SK-N-SH treated with all-trans-retinoic acid at 6 μM for 48 hours (cell line): Measurements from ENCODE around the gene DIP2B.
"Not testable (repeated sequence)": the region's sequence is repeated elsewhere in the genome, so short reads cannot be mapped to it uniquely, and the experiment has no call there.

ENCODE experiments used
- ATAC-seq: fragments of 200-7000 bp; cut with Tn5 transposase; 3 replicates; pipeline ENCODE4 v1.9.1; 2020; ENCODE audit warnings: mild to moderate bottlenecking, moderate library complexity
- ARNTL ChIP-seq: fragments of 450-650 bp; formaldehyde crosslinking; IDR thresholded peaks from 2 replicates; pipeline ENCODE4 v1.5.0; 2020; ENCODE audit warnings: low read depth, mild to moderate bottlenecking, moderate library complexity, borderline replicate concordance
- BACH2 ChIP-seq: fragments of 250-450 bp; sonication (Bioruptor Pico); IDR thresholded peaks from 2 replicates; pipeline ENCODE4 v1.9.0; 2021; ENCODE audit warnings: mild to moderate bottlenecking, borderline replicate concordance
- CSRNP3 ChIP-seq: fragments of 250-450 bp; sonication (Bioruptor Pico); IDR thresholded peaks from 2 replicates; pipeline ENCODE4 v1.5.1; 2021; ENCODE audit warnings: mild to moderate bottlenecking, moderate library complexity
- ESRRG ChIP-seq: fragments of 250-450 bp; sonication (Bioruptor Pico); IDR thresholded peaks from 2 replicates; pipeline ENCODE4 v1.6.1; 2021; ENCODE audit warnings: mild to moderate bottlenecking
- GLIS3 ChIP-seq: fragments of 250-450 bp; sonication (Bioruptor Pico); IDR thresholded peaks from 2 replicates; pipeline ENCODE4 v1.5.0; 2020; ENCODE audit warnings: mild to moderate bottlenecking, moderate library complexity
- ISL1 ChIP-seq: fragments of 250-450 bp; sonication (Bioruptor Pico); IDR thresholded peaks from 2 replicates; pipeline ENCODE4 v2.1.2; 2022; ENCODE audit warnings: mild to moderate bottlenecking, moderate library complexity
- OSR1 ChIP-seq: fragments of 250-450 bp; sonication (Bioruptor Pico); IDR thresholded peaks from 2 replicates; pipeline ENCODE4 v1.8.0; 2022; ENCODE audit warnings: moderate library complexity, mild to moderate bottlenecking, inconsistent platforms
- PATZ1 ChIP-seq: fragments of 250-450 bp; sonication (Bioruptor Pico); IDR thresholded peaks from 2 replicates; pipeline ENCODE4 v1.8.0; 2020; ENCODE audit warnings: mild to moderate bottlenecking, moderate library complexity, borderline replicate concordance
- POU6F1 ChIP-seq: fragments of 250-450 bp; sonication (Bioruptor Pico); IDR thresholded peaks from 2 replicates; pipeline ENCODE4 v1.8.0; 2021; ENCODE audit warnings: low read depth, mild to moderate bottlenecking, moderate library complexity, borderline replicate concordance
- PPARA ChIP-seq: fragments of 250-450 bp; sonication (Bioruptor Pico); IDR thresholded peaks from 2 replicates; pipeline ENCODE4 v1.5.0; 2020; ENCODE audit warnings: mild to moderate bottlenecking, borderline replicate concordance
- RARB ChIP-seq: fragments of 250-450 bp; sonication (Bioruptor Pico); IDR thresholded peaks from 2 replicates; pipeline ENCODE4 v1.8.0; 2021; ENCODE audit warnings: mild to moderate bottlenecking, moderate library complexity
- SNAI2 ChIP-seq: fragments of 250-450 bp; sonication (Bioruptor Pico); IDR thresholded peaks from 2 replicates; pipeline ENCODE4 v1.5.0; 2020; ENCODE audit warnings: mild to moderate bottlenecking, moderate library complexity
- TCF4 ChIP-seq: fragments of 250-450 bp; sonication (Bioruptor Pico); IDR thresholded peaks from 2 replicates; pipeline ENCODE4 v1.8.0; 2021; ENCODE audit warnings: mild to moderate bottlenecking, moderate library complexity, borderline replicate concordance
- TOX ChIP-seq: fragments of 250-450 bp; sonication (Bioruptor Pico); IDR thresholded peaks from 2 replicates; pipeline ENCODE4 v1.8.0; 2021; ENCODE audit warnings: mild to moderate bottlenecking, moderate library complexity, borderline replicate concordance
- TSHZ2 ChIP-seq: fragments of 250-450 bp; sonication (Bioruptor Pico); IDR thresholded peaks from 2 replicates; pipeline ENCODE4 v1.5.0; 2020; ENCODE audit warnings: mild to moderate bottlenecking, moderate library complexity
- ZC3H10 ChIP-seq: fragments of 250-450 bp; sonication (Bioruptor Pico); IDR thresholded peaks from 2 replicates; pipeline ENCODE4 v1.5.1; 2021; ENCODE audit warnings: mild to moderate bottlenecking, moderate library complexity
- ZFP3 ChIP-seq: fragments of 250-450 bp; sonication (Bioruptor Pico); IDR thresholded peaks from 2 replicates; pipeline ENCODE4 v1.5.0; 2020; ENCODE audit warnings: mild to moderate bottlenecking, moderate library complexity
- ZFP30 ChIP-seq: fragments of 450-650 bp; formaldehyde crosslinking; IDR thresholded peaks from 2 replicates; pipeline ENCODE4 v1.5.0; 2022; ENCODE audit warnings: mild to moderate bottlenecking, moderate library complexity
- ZNF70 ChIP-seq: fragments of 450-650 bp; formaldehyde crosslinking; IDR thresholded peaks from 2 replicates; pipeline ENCODE4 v1.5.0; 2020; ENCODE audit warnings: mild to moderate bottlenecking, moderate library complexity
- ZNF8 ChIP-seq: fragments of 450-650 bp; formaldehyde crosslinking; IDR thresholded peaks from 2 replicates; pipeline ENCODE4 v1.5.0; 2020; ENCODE audit warnings: mild to moderate bottlenecking, moderate library complexity

The DIP2B gene

GRCh38 chr12:50678650-50679365 lies 174.0 kb downstream of the DIP2B start:
- no peak for ATAC-seq
- TF ChIP-seq PATZ1 (CRISPR knock-in tag) (no peak), OSR1 (CRISPR knock-in tag) (no peak), TSHZ2 (CRISPR knock-in tag) (no peak), CSRNP3 (CRISPR knock-in tag) (no peak), ZNF70 (no peak), ZNF8 (CRISPR knock-in tag) (no peak), TOX (no peak), BACH2 (no peak), POU6F1 (CRISPR knock-in tag) (no peak), RARB (CRISPR knock-in tag) (no peak), ZFP3 (CRISPR knock-in tag) (no peak), ESRRG (CRISPR knock-in tag) (no peak), ZC3H10 (CRISPR knock-in tag) (no peak), ISL1 (CRISPR knock-in tag) (no peak), ZFP30 (CRISPR knock-in tag) (no peak), SNAI2 (CRISPR knock-in tag) (no peak), TCF4 (CRISPR knock-in tag) (no peak), PPARA (CRISPR knock-in tag) (no peak), ARNTL (CRISPR knock-in tag) (no peak)

GRCh38 chr12:50679612-50680011 lies 174.8 kb downstream of the DIP2B start:
- TF ChIP-seq RARB (CRISPR knock-in tag) (no peak), ZNF70 (no peak), POU6F1 (CRISPR knock-in tag) (no peak), PATZ1 (CRISPR knock-in tag) (no peak), ISL1 (CRISPR knock-in tag) (no peak), BACH2 (no peak), GLIS3 (CRISPR knock-in tag) (no peak)
- no peak for ATAC-seq

GRCh38 chr12:50681064-50681463 lies 176.3 kb downstream of the DIP2B start:
- not testable (repeated sequence) for ATAC-seq
